Neural progenitor cell (in vitro differentiated cells): ENCODE data around the gene IDE. TPM values are rescaled to one million over a fixed set of nuclear protein-coding genes. Genes with fewer than 3 reads are reported as not detected.

ENCODE experiments used
- DNase-seq: peaks from one replicate; pipeline ENCODE4 v3.0.0-alpha.2; 2016; ENCODE audit warnings: low spot score
- H2AFZ ChIP-seq: fragments of 200-600 bp; sonication (generic); replicated peaks from 2 replicates; pipeline ENCODE4 v1.6.1; 2016; ENCODE audit warnings: antibody characterized with exemption
- H3F3A ChIP-seq: fragments of 200-600 bp; sonication (generic); 2 replicates; pipeline ENCODE4 v1.6.1; 2016; ENCODE audit warnings: antibody characterized with exemption, low read depth
- H3K27ac ChIP-seq: fragments of 200-600 bp; sonication (generic); 2 replicates; pipeline ENCODE4 v1.5.1; 2016; ENCODE audit warnings: mild to moderate bottlenecking
- H3K27me3 ChIP-seq: fragments of 200-600 bp; sonication (generic); 2 replicates; pipeline ENCODE4 v1.6.1; 2016; ENCODE audit warnings: mild to moderate bottlenecking, moderate library complexity
- H3K36me3 ChIP-seq: fragments of 200-600 bp; sonication (generic); 2 replicates; pipeline ENCODE4 v1.5.1; 2016
- H3K4me1 ChIP-seq: fragments of 200-600 bp; sonication (generic); 2 replicates; pipeline ENCODE4 v1.6.1; 2016; ENCODE audit warnings: mixed run types
- H3K4me2 ChIP-seq: fragments of 200-600 bp; sonication (generic); 2 replicates; pipeline ENCODE4 v1.6.1; 2016
- H3K4me3 ChIP-seq: fragments of 200-600 bp; sonication (generic); 2 replicates; pipeline ENCODE4 v1.5.1; 2016
- H3K79me2 ChIP-seq: fragments of 200-600 bp; sonication (generic); 2 replicates; pipeline ENCODE4 v1.6.1; 2016; ENCODE audit warnings: low read depth
- H3K9ac ChIP-seq: fragments of 200-600 bp; sonication (generic); 2 replicates; pipeline ENCODE4 v1.6.1; 2016
- H3K9me3 ChIP-seq: fragments of 200-600 bp; sonication (generic); 2 replicates; pipeline ENCODE4 v1.5.1; 2016; ENCODE audit warnings: low read depth
- H4K20me1 ChIP-seq: fragments of 200-600 bp; sonication (generic); 2 replicates; pipeline ENCODE4 v1.6.1; 2016; ENCODE audit warnings: low read depth
- H3K27ac Mint-ChIP-seq: 3 replicates; pipeline ENCODE4 v1.8.0; 2021; ENCODE audit warnings: mixed read lengths
- H3K27me3 Mint-ChIP-seq: 2 replicates; pipeline ENCODE4 v1.8.0; 2022; ENCODE audit warnings: low read depth, mild to moderate bottlenecking, inconsistent platforms, moderate library complexity, mixed read lengths; ENCODE audit not compliant: insufficient read depth
- H3K36me3 Mint-ChIP-seq: 3 replicates; pipeline ENCODE4 v1.8.0; 2021; ENCODE audit warnings: mixed read lengths
- H3K4me1 Mint-ChIP-seq: 3 replicates; pipeline ENCODE4 v1.8.0; 2021; ENCODE audit warnings: mixed read lengths
- H3K4me3 Mint-ChIP-seq: 3 replicates; pipeline ENCODE4 v1.8.0; 2021; ENCODE audit warnings: mild to moderate bottlenecking, moderate library complexity, mixed read lengths
- H3K9me3 Mint-ChIP-seq: 3 replicates; pipeline ENCODE4 v1.8.0; 2020; ENCODE audit warnings: mixed read lengths
- CTCF ChIP-seq: fragments of 200-600 bp; sonication (generic); IDR thresholded peaks from 2 replicates; pipeline ENCODE4 v1.5.1; 2017; ENCODE audit warnings: antibody characterized with exemption, mild to moderate bottlenecking
- EZH2 ChIP-seq: fragments of 200-600 bp; sonication (generic); IDR thresholded peaks from 2 replicates; pipeline ENCODE4 v1.6.1; 2017; ENCODE audit warnings: antibody characterized with exemption, mild to moderate bottlenecking, moderate library complexity
- EZH2phosphoT487 ChIP-seq: fragments of 200-600 bp; sonication (generic); IDR thresholded peaks from 2 replicates; pipeline ENCODE4 v1.6.1; 2017; ENCODE audit warnings: antibody characterized with exemption
- total RNA-seq: library from RNA; depleted of rRNA; stranded (reverse); fragments of >200 nt; gene quantifications from 2 replicates; pipeline ENCODE4 v1.2.3, GENCODE V29; 2015; ENCODE audit warnings: low replicate concordance

Gene IDE
- total RNA-seq, 1 donor from 2014 or later, result 44.8 TPM

GRCh38 chr10:92502296-92502808 is 71.5 kb downstream of the IDE start:
- Histone ChIP-seq H3K27ac (no peak overlapping the region), H3K4me1 (peaks cover 8% of the 10 kb centered on the region), H3K4me2 (no peak overlapping the region), H3K4me3 (no peak overlapping the region), H3K9ac (no peak overlapping the region), H3K79me2 (no peaks in the 10 kb centered on the region), H3F3A (peaks cover 1% of the 10 kb centered on the region), H3K27me3 (no peaks in the 10 kb centered on the region), H3K9me3 (no peaks in the 10 kb centered on the region), H2AFZ (no peak overlapping the region), H3K36me3 (peaks cover 18% of the 10 kb centered on the region), H4K20me1 (no peaks in the 10 kb centered on the region)
- Mint-ChIP-seq H3K27me3 (no peaks in the 10 kb centered on the region), H3K27ac (no peak overlapping the region), H3K4me3 (no peak overlapping the region), H3K4me1 (peaks cover 17% of the 10 kb centered on the region), H3K9me3 (no peaks in the 10 kb centered on the region), H3K36me3 (peaks cover 20% of the 10 kb centered on the region)
- TF ChIP-seq EZH2phosphoT487 (no peak), CTCF (no peak), EZH2 (no peak)
- no peak for DNase-seq

GRCh38 chr10:92493362-92493761 is 80.5 kb downstream of the IDE start:
- Histone ChIP-seq H4K20me1 (no peaks in the 10 kb centered on the region), H3K36me3 (no peaks in the 10 kb centered on the region), H3K4me3 (no peak overlapping the region), H3K9ac (no peak overlapping the region), H3K79me2 (no peaks in the 10 kb centered on the region), H3K4me2 (no peak overlapping the region), H2AFZ (no peak overlapping the region), H3K9me3 (no peaks in the 10 kb centered on the region), H3K27me3 (no peaks in the 10 kb centered on the region), H3F3A (no peaks in the 10 kb centered on the region), H3K4me1 (no peaks in the 10 kb centered on the region), H3K27ac (no peak overlapping the region)
- H3K27ac Mint-ChIP-seq, result no peak overlapping the region
- H3K4me3 Mint-ChIP-seq, result no peak overlapping the region
- H3K4me1 Mint-ChIP-seq, result no peaks in the 10 kb centered on the region
- no peak for DNase-seq
- peaks cover 31% of the 10 kb centered on the region for H3K36me3 Mint-ChIP-seq
- H3K9me3 Mint-ChIP-seq, result no peaks in the 10 kb centered on the region
- no peaks in the 10 kb centered on the region for H3K27me3 Mint-ChIP-seq
- TF ChIP-seq CTCF (no peak), EZH2 (no peak), EZH2phosphoT487 (no peak)

GRCh38 chr10:92492748-92493240 is 81.1 kb downstream of the IDE start:
- H3K79me2 ChIP-seq, result no peaks in the 10 kb centered on the region
- no peak overlapping the region for H3K4me3 ChIP-seq
- no peak overlapping the region for H3K27ac ChIP-seq
- H4K20me1 ChIP-seq, result no peaks in the 10 kb centered on the region
- Mint-ChIP-seq H3K36me3 (peaks cover 31% of the 10 kb centered on the region), H3K27ac (no peak overlapping the region), H3K4me3 (no peak overlapping the region), H3K27me3 (no peaks in the 10 kb centered on the region), H3K4me1 (no peaks in the 10 kb centered on the region), H3K9me3 (no peaks in the 10 kb centered on the region)
- no peaks in the 10 kb centered on the region for H3F3A ChIP-seq
- H3K27me3 ChIP-seq, result no peaks in the 10 kb centered on the region
- no peak overlapping the region for H2AFZ ChIP-seq
- TF ChIP-seq EZH2phosphoT487 (no peak), CTCF (no peak), EZH2 (no peak)
- no peaks in the 10 kb centered on the region for H3K36me3 ChIP-seq
- H3K9me3 ChIP-seq, result no peaks in the 10 kb centered on the region
- no peaks in the 10 kb centered on the region for H3K4me1 ChIP-seq
- DNase-seq, result no peak
- no peak overlapping the region for H3K4me2 ChIP-seq
- no peak overlapping the region for H3K9ac ChIP-seq
